Duodenal mucosa (tissue), 2 donors: ENCODE measurements around the gene SGPP1.
"Not testable (repeated sequence)": the region's sequence is repeated elsewhere in the genome, so short reads cannot be mapped to it uniquely, and the experiment has no call there.

Experiments used
- H3K27ac ChIP-seq: one replicate; pipeline ENCODE4 v1.7.0; 2013; ENCODE audit warnings: low read depth, low read length
- H3K27me3 ChIP-seq, 2 donors: one replicate each; pipeline ENCODE4 v1.7.0; 2013; ENCODE audit warnings: low read length in 2 of 2, control low read depth in 1 of 2; ENCODE audit not compliant: insufficient read depth in 2 of 2, control insufficient read depth in 1 of 2
- H3K36me3 ChIP-seq, 2 donors: one replicate each; pipeline ENCODE4 v1.7.0; 2013; ENCODE audit warnings: low read length in 2 of 2, control low read depth in 1 of 2; ENCODE audit not compliant: insufficient read depth in 2 of 2, control insufficient read depth in 1 of 2
- H3K4me1 ChIP-seq, 2 donors: one replicate each; pipeline ENCODE4 v1.7.0; 2013; ENCODE audit warnings: low read length in 2 of 2, control low read depth in 1 of 2; ENCODE audit not compliant: insufficient read depth in 2 of 2, control insufficient read depth in 1 of 2
- H3K4me3 ChIP-seq, 2 donors: one replicate each; pipeline ENCODE4 v1.7.0; 2013; ENCODE audit warnings: low read length in 2 of 2, low read depth in 1 of 2
- H3K9ac ChIP-seq, 2 donors: one replicate each; pipeline ENCODE4 v1.7.0; 2013; ENCODE audit warnings: low read length in 2 of 2, low read depth in 1 of 2
- H3K9me3 ChIP-seq, 2 donors: one replicate each; pipeline ENCODE4 v1.7.0; 2013; ENCODE audit warnings: low read length in 2 of 2, control low read depth in 1 of 2; ENCODE audit not compliant: control insufficient read depth in 1 of 2

The SGPP1 gene

GRCh38 chr14:63707216-63707615 is 20.6 kb downstream of the SGPP1 start:
- Histone ChIP-seq H3K4me1 (no peaks in the 10 kb centered on the region), H3K9me3 (no peaks in the 10 kb centered on the region), H3K27me3 (no peaks in the 10 kb centered on the region), H3K27ac (no peak overlapping the region), H3K36me3 (no peaks in the 10 kb centered on the region), H3K4me3 (no peak overlapping the region), H3K9ac (no peak overlapping the region)

- Histone ChIP-seq H3K9ac (no peak overlapping the region), H3K4me1 (peaks cover 4 to 5% of the 10 kb centered on the region in 2 donors), H3K36me3 (no peaks in the 10 kb centered on the region), H3K27me3 (no peaks in the 10 kb centered on the region), H3K4me3 (no peak overlapping the region), H3K9me3 (no peaks in the 10 kb centered on the region), H3K27ac (no peak overlapping the region)
Observed at GRCh38 chr14:63705561-63706070, 22.2 kb downstream of the SGPP1 start.

- not testable (repeated sequence) for H3K9me3 ChIP-seq, H3K27ac ChIP-seq, H3K36me3 ChIP-seq, H3K9ac ChIP-seq, H3K27me3 ChIP-seq, H3K4me3 ChIP-seq, H3K4me1 ChIP-seq
Observed at GRCh38 chr14:63702530-63702929, 25.3 kb downstream of the SGPP1 start.

- Histone ChIP-seq H3K27ac (no peak overlapping the region), H3K4me3 (no peak overlapping the region), H3K4me1 (peaks cover 4 to 5% of the 10 kb centered on the region in 2 donors), H3K9ac (no peak overlapping the region), H3K36me3 (no peaks in the 10 kb centered on the region), H3K27me3 (no peaks in the 10 kb centered on the region), H3K9me3 (no peaks in the 10 kb centered on the region)
Observed at GRCh38 chr14:63701606-63702299, 26.1 kb downstream of the SGPP1 start.

- Histone ChIP-seq H3K27ac (no peak overlapping the region), H3K9ac (no peak overlapping the region), H3K9me3 (no peaks in the 10 kb centered on the region), H3K4me1 (no peaks in the 10 kb centered on the region), H3K27me3 (no peaks in the 10 kb centered on the region), H3K4me3 (no peak overlapping the region), H3K36me3 (no peaks in the 10 kb centered on the region)
Observed at GRCh38 chr14:63692310-63693020, 35.4 kb downstream of the SGPP1 start.

- H3K4me3 ChIP-seq, result no peak overlapping the region
- H3K9me3 ChIP-seq, result no peaks in the 10 kb centered on the region
- peaks cover 0 to 3% of the 10 kb centered on the region in 2 donors for H3K36me3 ChIP-seq
Observed at GRCh38 chr14:63689132-63689531, 38.7 kb downstream of the SGPP1 start.

GRCh38 chr14:63686926-63687325 is 40.9 kb downstream of the SGPP1 start:
- Histone ChIP-seq H3K27me3 (no peaks in the 10 kb centered on the region), H3K9ac (no peak overlapping the region), H3K4me3 (no peak overlapping the region), H3K36me3 (peaks cover 0 to 3% of the 10 kb centered on the region in 2 donors), H3K4me1 (no peaks in the 10 kb centered on the region), H3K9me3 (no peaks in the 10 kb centered on the region), H3K27ac (no peak overlapping the region)

More at GRCh38 chr14:63689132-63689531, 38.7 kb downstream of the SGPP1 start:
- no peaks in the 10 kb centered on the region for H3K27me3 ChIP-seq
- H3K27ac ChIP-seq, result no peak overlapping the region
- H3K9ac ChIP-seq, result no peak overlapping the region
- H3K4me1 ChIP-seq, result no peaks in the 10 kb centered on the region

GRCh38 chr14:63685401-63685800 is 42.5 kb downstream of the SGPP1 start:
- H3K9me3 ChIP-seq, result no peaks in the 10 kb centered on the region
- H3K4me1 ChIP-seq, result no peaks in the 10 kb centered on the region
- H3K27me3 ChIP-seq, result no peaks in the 10 kb centered on the region
- no peak overlapping the region for H3K27ac ChIP-seq
- no peak overlapping the region for H3K4me3 ChIP-seq
- no peak overlapping the region for H3K9ac ChIP-seq
- H3K36me3 ChIP-seq, result peaks cover 0 to 3% of the 10 kb centered on the region in 2 donors

GRCh38 chr14:63682727-63683593 is 44.9 kb downstream of the SGPP1 start:
- H3K4me1 ChIP-seq, result peaks cover 0 to 4% of the 10 kb centered on the region in 2 donors
- no peak overlapping the region for H3K4me3 ChIP-seq
- no peaks in the 10 kb centered on the region for H3K27me3 ChIP-seq
- H3K36me3 ChIP-seq, result peaks cover 0 to 3% of the 10 kb centered on the region in 2 donors
- H3K27ac ChIP-seq, result no peak overlapping the region
- no peak overlapping the region for H3K9ac ChIP-seq
- no peaks in the 10 kb centered on the region for H3K9me3 ChIP-seq

GRCh38 chr14:63678536-63678935 is 49.3 kb downstream of the SGPP1 start:
- H3K27me3 ChIP-seq, result no peaks in the 10 kb centered on the region
- H3K9ac ChIP-seq, result no peak overlapping the region
- H3K4me3 ChIP-seq, result no peak overlapping the region
- H3K4me1 ChIP-seq, result peaks cover 0 to 10% of the 10 kb centered on the region in 2 donors
- no peak overlapping the region for H3K27ac ChIP-seq
- no peaks in the 10 kb centered on the region for H3K36me3 ChIP-seq
- no peaks in the 10 kb centered on the region for H3K9me3 ChIP-seq
